HG02642 (cell line): ENCODE measurements around the gene TNFAIP8L1.

Experiments used
- ATAC-seq: cut with Tn5 transposase; IDR thresholded peaks from one replicate; pipeline ENCODE4 v1.9.1; 2021; ENCODE audit warnings: mild to moderate bottlenecking; ENCODE audit not compliant: unreplicated experiment, poor library complexity

Gene TNFAIP8L1

GRCh38 chr19:4697304-4697703 lies 58.0 kb downstream of the TNFAIP8L1 start:
- ATAC-seq = no peak

- no peak for ATAC-seq
Observed at GRCh38 chr19:4699826-4700692, 60.7 kb downstream of the TNFAIP8L1 start.

GRCh38 chr19:4700693-4700970 lies 61.3 kb downstream of the TNFAIP8L1 start:
- ATAC-seq = no peak

- no peak for ATAC-seq
Observed at GRCh38 chr19:4701557-4701956, 62.2 kb downstream of the TNFAIP8L1 start.

GRCh38 chr19:4702764-4703163 lies 63.4 kb downstream of the TNFAIP8L1 start:
- ATAC-seq = no peak

- no peak for ATAC-seq
Observed at GRCh38 chr19:4703671-4704316, 64.5 kb downstream of the TNFAIP8L1 start.

GRCh38 chr19:4704317-4704673 lies 65.0 kb downstream of the TNFAIP8L1 start:
- ATAC-seq = no peak
